Activated CD4-positive, alpha-beta memory T cell treated with anti-CD3 and anti-CD28 coated beads for 36 hours (primary cell): ENCODE data around the gene USP14. TPM values are rescaled to one million over a fixed set of nuclear protein-coding genes. Genes with fewer than 3 reads are reported as not detected.

Experiments
- CTCF ChIA-PET: fragments of 350-600 bp; sonication (Branson Sonifier 250); formaldehyde crosslinking; loops from one replicate; lab custom pipeline; 2021; ENCODE audit warnings: antibody characterized with exemption, inconsistent platforms; lab: Charles Lee
- POLR2A ChIA-PET: fragments of 350-600 bp; sonication (Branson Sonifier 250); formaldehyde crosslinking; loops from one replicate; lab custom pipeline; 2021; ENCODE audit warnings: antibody characterized with exemption; lab: Charles Lee
- DNase-seq: peaks from one replicate; pipeline ENCODE4 v3.0.0-alpha.2; 2020
- H3K27ac Mint-ChIP-seq: one replicate; pipeline ENCODE4 v1.8.0; 2021; ENCODE audit warnings: mixed read lengths
- H3K27me3 Mint-ChIP-seq: one replicate; pipeline ENCODE4 v1.8.0; 2021; ENCODE audit warnings: mixed read lengths
- H3K36me3 Mint-ChIP-seq: one replicate; pipeline ENCODE4 v1.8.0; 2021; ENCODE audit warnings: mixed read lengths
- H3K4me1 Mint-ChIP-seq: one replicate; pipeline ENCODE4 v1.8.0; 2021; ENCODE audit warnings: low read depth, mixed read lengths
- H3K4me3 Mint-ChIP-seq: one replicate; pipeline ENCODE4 v1.8.0; 2021; ENCODE audit warnings: mild to moderate bottlenecking, mixed read lengths
- H3K9me3 Mint-ChIP-seq: one replicate; pipeline ENCODE4 v1.8.0; 2021; ENCODE audit warnings: mixed read lengths
- intact Hi-C: fragments of 100-400 bp; cut with micrococcal nuclease; formaldehyde crosslinking; loops from one replicate; pipeline ENCODE4 v1.15.1; 2023
- total RNA-seq, 2 experiments: library from RNA; stranded (reverse); gene quantifications; one replicate each; pipeline ENCODE4 v1.2.3, GENCODE V29; 2021

The USP14 gene
- total RNA-seq, 2 experiments from 2014 or later: 88.2 to 90.8 TPM

DNA sequence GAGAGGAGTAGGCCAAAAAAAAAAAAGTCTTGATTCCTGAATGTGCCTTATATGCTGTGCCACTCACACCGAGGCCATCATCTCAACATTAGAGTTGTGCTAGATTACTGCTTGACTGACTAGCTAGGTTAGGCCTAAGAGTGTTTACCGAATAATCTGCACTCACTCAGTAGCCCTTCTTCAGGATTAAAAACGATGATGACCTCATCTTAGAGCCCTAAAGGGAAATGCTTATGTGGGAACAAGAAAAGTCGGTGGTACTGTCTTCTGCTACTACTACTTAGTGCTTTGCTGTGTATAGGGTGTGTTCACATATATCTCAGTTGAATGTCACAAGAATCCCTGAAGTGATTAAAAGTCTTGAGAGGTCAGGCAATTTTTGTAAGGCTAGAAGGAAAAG is 55.1 kb downstream of the USP14 start:
- H3K27me3 Mint-ChIP-seq: no peaks in the 10 kb centered on the region

DNA sequence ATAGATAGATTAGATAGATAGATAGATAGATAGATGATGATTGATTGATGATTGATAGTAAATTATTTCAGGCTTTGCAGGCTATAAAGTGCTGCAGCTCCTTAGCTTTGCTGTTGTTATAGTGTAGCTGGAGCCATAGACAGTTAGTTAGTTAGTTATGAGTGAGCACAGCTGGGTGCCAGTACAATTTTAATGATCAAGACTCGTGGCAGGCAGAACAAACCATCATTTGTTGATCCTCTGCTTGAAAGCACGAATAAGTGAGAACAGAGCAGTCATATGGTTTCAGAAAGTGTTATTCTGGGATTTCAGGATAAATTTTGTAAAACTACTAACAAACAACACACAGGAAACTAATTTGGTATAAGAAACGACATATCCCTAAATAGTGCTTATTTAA is 55.6 kb downstream of the USP14 start:
- ChIA-PET POLR2A (no interaction called here), CTCF (no interaction called here)
- Mint-ChIP-seq H3K27me3 (no peaks in the 10 kb centered on the region), H3K27ac (no peak overlapping the region), H3K9me3 (no peaks in the 10 kb centered on the region), H3K4me1 (no peaks in the 10 kb centered on the region), H3K4me3 (no peak overlapping the region), H3K36me3 (peaks cover 63% of the 10 kb centered on the region)
- intact Hi-C loops: no loop called here
- no peak for DNase-seq

More for the DNA sequence above, 55.1 kb downstream of the USP14 start:
- DNase-seq: no peak
- Mint-ChIP-seq H3K4me3 (no peak overlapping the region), H3K36me3 (peaks cover 62% of the 10 kb centered on the region), H3K27ac (no peak overlapping the region), H3K4me1 (no peaks in the 10 kb centered on the region), H3K9me3 (no peaks in the 10 kb centered on the region)
- intact Hi-C loops: no loop called here
- CTCF ChIA-PET: interaction anchor here (0.9 kb wide), 1 partner anchor 13 kb away, joined by 3 read pairs; no protein-coding TSS in a partner anchor
- POLR2A ChIA-PET: no interaction called here

DNA sequence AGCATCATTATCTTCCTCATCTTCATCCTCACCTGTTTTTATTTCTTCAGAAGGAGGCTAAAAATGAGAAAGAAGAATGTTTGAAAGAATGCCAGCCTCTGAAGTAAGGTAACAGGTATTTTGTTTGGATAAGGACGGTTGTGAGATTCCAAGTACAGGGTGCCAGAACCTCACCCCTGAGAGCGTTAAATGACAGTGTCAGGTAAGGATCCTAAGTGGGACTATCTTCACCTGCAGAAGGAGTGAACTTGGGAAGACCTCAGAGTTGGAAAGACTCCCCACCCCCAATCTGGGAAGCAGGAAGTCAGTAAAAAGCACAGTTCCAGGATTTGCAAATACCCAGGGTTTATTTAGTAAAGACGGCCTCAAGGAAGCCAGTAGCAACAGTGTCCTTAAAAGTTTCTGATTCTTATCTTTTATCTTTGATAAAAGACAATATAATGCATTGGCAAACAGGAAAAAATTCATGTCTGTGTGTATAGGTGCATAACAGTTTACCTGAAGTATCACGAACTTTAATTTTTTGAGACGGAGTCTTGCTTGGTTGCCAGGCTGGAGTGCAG is 57.2 kb downstream of the USP14 start:
- no peak overlapping the region for H3K27ac Mint-ChIP-seq
- ChIA-PET CTCF (no interaction called here), POLR2A (no interaction called here)
- H3K4me3 Mint-ChIP-seq: no peak overlapping the region
- H3K4me1 Mint-ChIP-seq: no peaks in the 10 kb centered on the region
- H3K27me3 Mint-ChIP-seq: no peaks in the 10 kb centered on the region
- H3K36me3 Mint-ChIP-seq: peaks cover 52% of the 10 kb centered on the region
- DNase-seq: no peak
- intact Hi-C loops: no loop called here
- no peaks in the 10 kb centered on the region for H3K9me3 Mint-ChIP-seq

DNA sequence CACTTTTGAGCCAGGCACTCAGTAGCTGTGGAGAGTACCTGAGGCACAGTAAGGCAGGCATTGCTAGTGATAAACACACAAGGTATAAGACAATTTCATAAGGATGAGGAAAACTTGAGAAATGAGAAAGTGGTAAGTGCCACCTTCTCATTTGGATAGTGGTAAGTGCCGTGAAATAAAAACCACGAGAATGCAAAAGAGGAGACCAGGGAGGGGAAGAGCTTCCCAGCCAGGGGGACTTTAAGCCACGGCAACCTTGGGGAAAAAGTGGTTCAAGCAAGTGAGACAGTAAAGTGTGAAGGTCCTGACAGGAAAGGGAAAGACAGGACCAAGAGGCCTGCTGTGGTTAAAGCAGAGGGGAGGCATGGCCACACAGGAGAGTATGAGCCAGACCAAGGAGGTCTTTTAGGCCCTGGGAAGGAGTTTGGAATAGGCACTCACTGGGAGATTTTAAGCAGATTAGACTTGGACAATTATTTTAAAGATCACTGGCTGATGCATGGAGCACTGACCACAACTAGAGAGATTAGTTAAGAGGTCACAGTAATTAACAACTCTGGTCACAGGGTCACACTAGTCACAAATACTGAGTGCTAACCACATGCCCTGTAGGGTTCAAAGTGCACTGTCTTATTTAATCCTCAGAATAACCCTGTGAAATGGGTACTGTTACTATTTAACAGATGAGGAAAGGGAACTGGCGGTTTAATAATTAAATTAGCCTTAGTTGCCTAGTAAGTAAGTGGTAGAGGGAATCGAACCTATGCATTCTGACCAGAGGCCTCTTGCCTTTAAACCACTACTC is 59.4 kb downstream of the USP14 start:
- Mint-ChIP-seq H3K27me3 (no peaks in the 10 kb centered on the region), H3K4me3 (no peak overlapping the region), H3K9me3 (no peaks in the 10 kb centered on the region), H3K4me1 (no peaks in the 10 kb centered on the region), H3K36me3 (peaks cover 41% of the 10 kb centered on the region), H3K27ac (peak overlapping the region; percentile 7)
- no peak for DNase-seq
- POLR2A ChIA-PET: no interaction called here
- intact Hi-C loops: no loop called here
- CTCF ChIA-PET: no interaction called here

DNA sequence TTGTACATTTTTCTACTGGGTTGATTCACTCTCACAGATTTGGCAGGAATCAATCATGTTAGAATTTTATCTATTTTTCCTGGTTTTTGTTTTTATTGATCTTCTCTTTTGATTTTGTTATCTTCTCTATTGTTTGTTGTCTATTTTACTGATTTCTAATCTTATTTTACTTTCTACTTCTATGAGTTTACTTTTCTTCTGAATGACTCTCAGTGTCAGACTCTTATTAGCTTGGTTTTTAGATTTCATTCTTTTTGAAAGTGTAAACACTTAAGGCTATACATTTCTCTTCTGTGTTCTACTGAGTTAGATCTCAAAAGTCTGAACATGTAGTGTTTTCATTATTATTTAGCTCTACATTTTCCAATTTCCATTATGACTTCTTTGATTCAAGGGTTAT is 62.4 kb downstream of the USP14 start:
- Mint-ChIP-seq H3K4me1 (no peaks in the 10 kb centered on the region), H3K36me3 (peaks cover 45% of the 10 kb centered on the region), H3K9me3 (no peaks in the 10 kb centered on the region), H3K27ac (no peak overlapping the region), H3K27me3 (no peaks in the 10 kb centered on the region), H3K4me3 (no peak overlapping the region)
- POLR2A ChIA-PET: no interaction called here
- no peak for DNase-seq
- CTCF ChIA-PET: no interaction called here
- intact Hi-C loops: no loop called here

DNA sequence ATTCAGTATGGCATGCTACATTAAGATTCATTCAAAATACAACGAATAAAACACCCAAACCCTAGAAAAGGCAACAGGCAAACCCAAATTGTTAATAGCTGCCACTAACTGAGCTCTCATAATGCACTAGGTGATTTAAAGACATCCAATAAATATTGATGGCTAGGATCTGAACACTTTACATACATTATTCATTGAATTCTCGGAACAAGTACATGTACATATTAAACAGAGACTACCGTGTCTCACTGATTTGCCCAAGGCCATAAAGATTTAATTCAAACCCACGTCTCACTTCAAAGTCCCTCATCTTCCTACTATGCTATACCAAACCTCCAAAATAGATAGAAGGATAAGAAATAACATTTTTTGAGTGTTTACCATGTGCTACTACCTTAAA is 67.4 kb downstream of the USP14 start:
- Mint-ChIP-seq H3K27ac (no peak overlapping the region), H3K36me3 (peaks cover 42% of the 10 kb centered on the region), H3K9me3 (no peaks in the 10 kb centered on the region), H3K4me1 (no peaks in the 10 kb centered on the region), H3K27me3 (no peaks in the 10 kb centered on the region), H3K4me3 (no peak overlapping the region)
- DNase-seq: no peak
- POLR2A ChIA-PET: no interaction called here
- CTCF ChIA-PET: interaction anchor here (1.5 kb wide), 1 partner anchor 13 kb away, joined by 3 read pairs; no protein-coding TSS in a partner anchor
- intact Hi-C loops: no loop called here

DNA sequence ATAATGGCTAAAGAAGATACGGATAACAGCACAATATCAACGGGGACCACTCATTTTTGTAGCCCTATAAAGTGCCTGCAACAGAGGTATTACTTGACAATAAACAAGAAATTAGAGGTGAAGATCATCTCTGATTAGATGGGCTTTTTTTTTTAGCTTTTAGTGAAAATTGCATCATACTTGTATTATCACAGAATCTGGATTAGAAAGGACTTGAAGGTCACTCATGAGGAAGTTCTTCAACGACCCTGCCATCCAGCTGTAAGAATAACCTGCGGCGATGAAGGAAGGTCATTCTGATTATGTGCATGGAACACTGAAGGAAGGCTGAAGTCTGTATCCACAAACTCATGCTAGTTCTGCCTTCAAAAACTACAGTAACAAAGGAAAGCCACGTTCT is 69.0 kb downstream of the USP14 start:
- H3K27me3 Mint-ChIP-seq: no peaks in the 10 kb centered on the region
- no peak overlapping the region for H3K4me3 Mint-ChIP-seq
- no peak overlapping the region for H3K27ac Mint-ChIP-seq
- no peaks in the 10 kb centered on the region for H3K4me1 Mint-ChIP-seq
- no peak for DNase-seq
- ChIA-PET POLR2A (no interaction called here), CTCF (interaction anchor here (0.6 to 1.3 kb wide), 3 partner anchors 8 to 603 kb away, joined by 3 to 4 read pairs (median 4); no protein-coding TSS in a partner anchor)
- H3K9me3 Mint-ChIP-seq: no peaks in the 10 kb centered on the region
- peaks cover 43% of the 10 kb centered on the region for H3K36me3 Mint-ChIP-seq
- intact Hi-C loops: no loop called here

DNA sequence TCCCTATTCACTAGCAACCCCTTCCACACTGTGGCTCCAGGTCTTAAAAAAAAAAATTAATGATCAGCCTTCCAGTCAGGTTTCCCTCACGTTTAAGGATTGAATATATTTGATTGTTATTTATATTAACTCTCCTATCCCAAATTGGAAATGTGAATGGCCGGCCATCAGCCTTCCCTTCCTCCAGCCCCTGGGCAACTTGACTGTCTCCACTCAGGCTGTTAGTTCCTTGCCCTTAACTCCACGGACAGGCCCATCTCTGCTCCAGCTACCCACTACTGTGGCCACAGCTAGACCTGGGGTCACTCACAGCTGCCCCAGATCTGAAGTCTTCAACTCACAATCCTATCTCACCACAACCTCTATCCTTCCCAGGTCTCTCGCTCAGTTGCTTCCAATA is 69.5 kb downstream of the USP14 start:
- intact Hi-C loops: no loop called here
- CTCF ChIA-PET: no interaction called here
- H3K27ac Mint-ChIP-seq: no peak overlapping the region
- no peak for DNase-seq
- H3K4me3 Mint-ChIP-seq: no peak overlapping the region
- no peaks in the 10 kb centered on the region for H3K9me3 Mint-ChIP-seq
- POLR2A ChIA-PET: no interaction called here
- no peaks in the 10 kb centered on the region for H3K4me1 Mint-ChIP-seq
- H3K36me3 Mint-ChIP-seq: peaks cover 38% of the 10 kb centered on the region
- H3K27me3 Mint-ChIP-seq: no peaks in the 10 kb centered on the region

DNA sequence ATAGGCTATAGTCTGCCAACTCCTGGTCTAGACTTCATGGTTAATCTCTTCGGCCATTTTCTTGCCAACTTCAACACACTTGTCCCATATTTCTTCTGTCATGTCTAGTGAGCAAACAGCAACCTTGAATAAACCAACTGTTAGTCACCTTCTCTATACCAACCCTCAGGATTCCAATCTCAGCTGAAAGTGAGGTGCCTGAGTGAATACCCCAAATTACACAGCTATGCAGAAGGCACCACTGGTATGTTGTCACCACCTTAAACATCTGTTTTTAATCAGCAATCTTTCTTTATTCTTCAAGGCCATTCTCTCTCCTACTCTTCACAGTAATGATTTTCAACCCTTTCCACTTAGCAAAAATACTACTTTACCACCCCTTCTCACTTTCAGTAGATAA is 70.2 kb downstream of the USP14 start:
- H3K9me3 Mint-ChIP-seq: no peaks in the 10 kb centered on the region
- H3K27me3 Mint-ChIP-seq: no peaks in the 10 kb centered on the region
- no peak overlapping the region for H3K27ac Mint-ChIP-seq
- intact Hi-C loops: no loop called here
- POLR2A ChIA-PET: no interaction called here
- no peaks in the 10 kb centered on the region for H3K4me1 Mint-ChIP-seq
- CTCF ChIA-PET: no interaction called here
- H3K4me3 Mint-ChIP-seq: no peak overlapping the region
- DNase-seq: no peak
- H3K36me3 Mint-ChIP-seq: peaks cover 33% of the 10 kb centered on the region

DNA sequence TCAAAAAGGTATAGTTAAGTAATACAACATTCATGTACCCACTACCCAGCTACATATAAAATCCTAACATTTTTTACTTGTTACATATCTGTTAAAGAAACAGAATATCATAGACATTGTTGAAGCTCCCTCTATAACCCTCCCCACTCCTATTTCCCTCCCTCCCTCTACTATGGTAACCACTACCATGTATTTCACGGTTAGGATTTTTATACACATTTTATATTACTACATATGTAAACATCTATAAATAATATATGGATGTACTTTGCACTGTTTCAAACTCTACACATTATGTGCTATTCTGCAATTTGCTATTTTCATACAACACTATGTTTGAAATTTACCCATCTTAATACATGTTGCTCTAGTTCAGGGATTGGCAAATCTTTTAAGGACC is 73.2 kb downstream of the USP14 start:
- Mint-ChIP-seq H3K9me3 (no peaks in the 10 kb centered on the region), H3K27me3 (no peaks in the 10 kb centered on the region), H3K36me3 (peaks cover 13% of the 10 kb centered on the region), H3K4me3 (no peak overlapping the region), H3K4me1 (no peaks in the 10 kb centered on the region), H3K27ac (no peak overlapping the region)
- CTCF ChIA-PET: no interaction called here
- intact Hi-C loops: no loop called here
- POLR2A ChIA-PET: no interaction called here
- no peak for DNase-seq

DNA sequence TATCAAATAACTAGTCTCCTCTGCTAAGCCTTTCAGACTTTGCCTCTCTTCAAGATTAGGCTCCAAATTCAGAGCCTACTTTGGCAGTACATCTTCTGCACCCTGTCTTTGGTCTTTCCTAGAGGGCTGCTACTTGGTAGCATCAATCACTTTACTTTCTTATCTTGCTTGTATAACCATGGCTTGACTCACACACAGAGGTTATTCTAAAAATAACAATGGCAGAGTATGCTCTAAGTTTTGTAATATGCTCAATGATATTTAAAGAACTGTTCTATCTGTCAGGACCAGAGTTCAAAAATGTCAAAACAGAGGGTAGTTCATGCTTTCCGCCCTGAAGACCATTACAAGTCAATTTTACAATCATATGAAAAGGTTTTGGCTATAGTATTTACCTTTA is 81.8 kb downstream of the USP14 start:
- Mint-ChIP-seq H3K36me3 (peaks cover 28% of the 10 kb centered on the region), H3K27me3 (no peaks in the 10 kb centered on the region), H3K4me3 (no peak overlapping the region), H3K27ac (no peak overlapping the region), H3K9me3 (no peaks in the 10 kb centered on the region), H3K4me1 (peaks cover 4% of the 10 kb centered on the region)
- ChIA-PET POLR2A (no interaction called here), CTCF (no interaction called here)
- DNase-seq: no peak
- intact Hi-C loops: no loop called here

DNA sequence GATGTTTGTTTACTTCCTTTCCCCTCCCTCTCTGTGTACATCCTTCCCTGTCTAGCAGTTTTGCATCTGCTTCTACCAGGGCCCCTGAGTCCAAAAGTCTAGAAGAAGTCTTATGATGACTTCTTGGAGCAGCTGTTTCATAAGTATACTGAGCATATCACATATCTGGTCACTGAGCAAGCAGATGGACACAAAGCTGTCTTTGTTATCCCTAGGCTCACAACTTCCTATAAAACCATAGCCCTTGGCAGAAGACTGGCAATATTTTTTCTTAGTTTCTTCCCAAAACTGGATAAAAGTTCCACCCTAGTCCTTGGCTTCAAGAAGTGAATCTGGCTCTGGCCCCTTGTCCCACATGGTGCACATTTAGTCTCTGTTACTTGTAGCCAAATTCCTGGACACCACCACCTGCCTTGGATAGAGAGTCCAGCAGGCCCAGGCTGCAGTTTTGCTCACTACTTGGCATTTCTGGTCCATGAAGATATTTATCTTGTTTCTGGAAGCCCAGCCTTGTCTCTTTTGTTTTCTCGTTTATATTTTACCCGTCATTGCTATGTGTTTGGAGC is 87.0 kb downstream of the USP14 start:
- no peak overlapping the region for H3K27ac Mint-ChIP-seq
- no peaks in the 10 kb centered on the region for H3K9me3 Mint-ChIP-seq
- intact Hi-C loops: no loop called here
- H3K36me3 Mint-ChIP-seq: peaks cover 42% of the 10 kb centered on the region
- no peak for DNase-seq
- peaks cover 4% of the 10 kb centered on the region for H3K4me1 Mint-ChIP-seq
- no peaks in the 10 kb centered on the region for H3K27me3 Mint-ChIP-seq
- ChIA-PET POLR2A (no interaction called here), CTCF (no interaction called here)
- H3K4me3 Mint-ChIP-seq: no peak overlapping the region
